BLaER1 treated with 17β-estradiol and CSF1 and Interleukin-3, amounts not matched to agents 10 nM and 100 nM (cell line): ENCODE results near the gene EYA3.

ENCODE experiments used
- H3K27ac ChIP-seq, 11 experiments: shearing (Covaris generic); formaldehyde crosslinking; 2 replicates each; pipeline ENCODE4 v1.8.1; 2022
- H3K27me3 ChIP-seq, 11 experiments: shearing (Covaris generic); formaldehyde crosslinking; 2 replicates each; pipeline ENCODE4 v1.8.1; 2022
- H3K36me3 ChIP-seq, 11 experiments: shearing (Covaris generic); formaldehyde crosslinking; 2 replicates each; pipeline ENCODE4 v1.8.1; 2022
- H3K4me1 ChIP-seq, 10 experiments: shearing (Covaris generic); formaldehyde crosslinking; 2 replicates each; pipeline ENCODE4 v1.8.1; 2022
- H3K4me2 ChIP-seq, 11 experiments: shearing (Covaris generic); formaldehyde crosslinking; 2 replicates each; pipeline ENCODE4 v1.8.1; 2022
- H3K4me3 ChIP-seq, 10 experiments: shearing (Covaris generic); formaldehyde crosslinking; 2 replicates each; pipeline ENCODE4 v1.8.1; 2022
- H3K9ac ChIP-seq, 11 experiments: shearing (Covaris generic); formaldehyde crosslinking; 2 replicates each; pipeline ENCODE4 v1.8.1; 2022
- H3K9me3 ChIP-seq, 11 experiments: shearing (Covaris generic); formaldehyde crosslinking; replicated peaks in 1 of 11; 2 replicates each; pipeline ENCODE4 v1.8.1; 2022
- H4K20me1 ChIP-seq, 11 experiments: shearing (Covaris generic); formaldehyde crosslinking; 2 replicates each; pipeline ENCODE4 v1.8.1; 2022
- Cebpa-rat ChIP-seq, 11 experiments: shearing (Covaris generic); IDR thresholded peaks; 2 replicates each; pipeline ENCODE4 v1.8.1; 2022

The EYA3 gene

DNA sequence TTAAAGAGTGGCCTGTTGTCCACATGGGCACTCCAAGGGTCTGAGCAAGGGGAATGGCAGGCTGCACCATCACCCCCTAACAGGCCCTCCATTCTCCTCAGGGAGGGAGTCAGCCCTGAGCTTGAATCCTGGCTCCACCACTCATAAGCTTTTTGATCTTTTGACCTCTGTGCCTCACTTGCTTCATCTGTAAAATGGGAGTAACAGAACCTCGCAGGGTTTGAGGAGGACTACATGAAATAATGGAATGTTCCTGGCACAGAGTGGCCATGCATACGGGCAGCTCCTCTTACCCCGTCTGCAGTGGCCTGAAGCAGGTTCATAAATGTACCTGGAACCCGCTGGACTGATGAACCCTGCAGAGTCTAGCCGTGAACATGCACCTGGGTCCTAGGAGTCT lies 130.8 kb downstream of the EYA3 start:
- Histone ChIP-seq H3K9me3 (no peaks in the 10 kb centered on the region), H3K9ac (no peak overlapping the region), H3K36me3 (peaks cover 0 to 5% (median 0%) of the 10 kb centered on the region in 11 experiments; a peak in 1 of 22 replicates), H3K27ac (no peak overlapping the region), H3K27me3 (no peaks in the 10 kb centered on the region), H3K4me3 (no peak overlapping the region), H3K4me1 (peaks cover 32 to 42% (median 38%) of the 10 kb centered on the region in 10 experiments), H4K20me1 (peaks cover 0 to 25% (median 8%) of the 10 kb centered on the region in 11 experiments; a peak in 9 of 22 replicates), H3K4me2 (no peak overlapping the region)
- TF ChIP-seq Cebpa-rat (IDR thresholded peaks at IDR 0.05), result no peak

DNA sequence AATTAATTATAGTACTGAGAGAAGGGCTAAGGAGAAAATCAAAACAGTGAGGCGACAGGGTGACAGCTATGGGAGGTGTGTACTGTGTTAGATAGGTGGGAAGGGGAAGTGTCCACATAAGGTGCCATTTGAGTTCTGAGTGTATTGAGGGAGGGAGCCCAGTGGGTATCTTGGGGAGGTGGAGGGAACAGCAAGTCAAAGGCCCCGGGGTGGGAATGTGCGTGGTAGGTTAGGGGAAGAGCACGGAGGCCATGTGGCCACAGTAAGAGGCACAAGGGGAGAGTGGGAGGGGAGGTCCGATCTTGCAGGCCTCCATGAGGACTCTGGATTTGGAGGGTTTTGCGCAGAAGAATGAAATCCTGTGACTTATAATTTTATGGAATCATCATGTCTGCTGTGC lies 131.6 kb downstream of the EYA3 start:
- Histone ChIP-seq H3K4me3 (no peak overlapping the region), H3K9ac (no peak overlapping the region), H3K4me1 (peaks cover 29 to 37% (median 31%) of the 10 kb centered on the region in 10 experiments), H4K20me1 (peaks cover 0 to 17% (median 5%) of the 10 kb centered on the region in 11 experiments; a peak in 8 of 22 replicates), H3K4me2 (no peak overlapping the region), H3K27me3 (no peaks in the 10 kb centered on the region), H3K36me3 (no peaks in the 10 kb centered on the region), H3K9me3 (no peaks in the 10 kb centered on the region), H3K27ac (no peak overlapping the region)
- no peak for TF ChIP-seq Cebpa-rat (IDR thresholded peaks at IDR 0.05)

DNA sequence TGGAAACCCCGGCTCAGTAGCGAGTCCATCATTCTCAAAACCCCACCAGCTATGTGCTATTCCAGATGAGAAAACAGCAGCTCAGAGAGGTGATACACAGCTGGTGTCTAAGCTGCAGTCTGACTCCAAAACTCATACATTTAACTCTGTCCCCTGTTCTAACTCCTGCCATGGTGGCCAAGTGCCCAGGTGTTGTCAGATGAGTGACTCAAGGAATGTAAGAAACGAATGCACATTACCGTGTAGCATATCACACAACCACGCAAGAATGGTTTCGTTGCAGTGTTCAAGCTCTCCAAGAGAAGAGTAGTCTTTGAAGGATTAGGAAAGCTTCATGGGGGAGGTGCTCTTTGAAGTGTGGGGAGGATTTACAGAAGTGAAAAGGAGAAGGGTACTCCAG lies 133.3 kb downstream of the EYA3 start:
- H3K27me3 ChIP-seq, result no peaks in the 10 kb centered on the region
- no peak overlapping the region for H3K9ac ChIP-seq
- TF ChIP-seq Cebpa-rat (IDR thresholded peaks at IDR 0.05), result no peak
- H3K9me3 ChIP-seq, result no peaks in the 10 kb centered on the region
- peaks cover 12 to 20% (median 15%) of the 10 kb centered on the region in 10 experiments for H3K4me1 ChIP-seq
- H3K4me2 ChIP-seq, result no peak overlapping the region
- H3K36me3 ChIP-seq, result no peaks in the 10 kb centered on the region
- H3K27ac ChIP-seq, result no peak overlapping the region
- no peaks in the 10 kb centered on the region; a peak in 1 of 22 replicates for H4K20me1 ChIP-seq
- H3K4me3 ChIP-seq, result no peak overlapping the region

DNA sequence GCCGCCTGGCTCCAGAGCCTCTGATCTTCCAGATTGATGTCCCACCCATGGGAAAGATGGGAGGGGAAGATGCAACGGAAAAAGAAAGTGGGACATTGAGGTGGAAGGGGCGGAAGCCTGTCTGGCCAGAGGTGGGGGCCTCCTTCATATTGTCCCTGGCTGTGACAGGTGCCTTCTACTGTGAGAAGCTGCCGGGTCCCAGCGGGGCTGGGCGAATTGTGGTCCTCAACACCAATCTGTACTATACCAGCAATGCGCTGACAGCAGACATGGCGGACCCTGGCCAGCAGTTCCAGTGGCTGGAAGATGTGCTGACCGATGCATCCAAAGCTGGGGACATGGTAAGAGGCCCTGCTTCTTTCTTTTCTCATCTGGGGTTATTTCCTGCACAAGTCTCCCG lies 134.2 kb downstream of the EYA3 start:
- H3K4me2 ChIP-seq, result no peak overlapping the region
- H3K9me3 ChIP-seq, result no peaks in the 10 kb centered on the region
- H3K27ac ChIP-seq, result no peak overlapping the region
- peaks cover 9 to 14% (median 10%) of the 10 kb centered on the region in 10 experiments for H3K4me1 ChIP-seq
- H4K20me1 ChIP-seq, result no peaks in the 10 kb centered on the region
- no peak overlapping the region for H3K4me3 ChIP-seq
- no peak for TF ChIP-seq Cebpa-rat (IDR thresholded peaks at IDR 0.05)
- H3K36me3 ChIP-seq, result no peaks in the 10 kb centered on the region
- no peak overlapping the region for H3K9ac ChIP-seq
- H3K27me3 ChIP-seq, result no peaks in the 10 kb centered on the region

DNA sequence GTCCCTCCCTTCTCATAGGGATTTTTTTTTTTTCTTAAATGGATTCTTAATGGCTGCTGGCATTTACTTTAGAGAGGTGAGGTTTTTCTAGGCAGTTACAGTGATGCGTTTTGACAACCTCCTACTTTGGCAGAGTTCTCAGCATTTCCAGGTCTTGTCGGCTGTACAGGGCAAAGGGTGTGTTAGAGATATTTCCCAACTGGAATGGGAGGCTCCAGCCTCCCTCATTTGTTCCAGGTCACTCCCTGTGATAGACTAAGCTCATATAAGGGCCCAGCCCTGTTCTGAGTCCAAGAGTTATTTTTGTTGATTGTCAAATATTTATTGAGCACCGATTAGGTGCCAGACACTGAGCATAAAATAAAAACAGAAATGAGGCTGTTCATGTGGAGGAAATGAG lies 136.3 kb downstream of the EYA3 start:
- H3K27me3 ChIP-seq, result no peaks in the 10 kb centered on the region
- H3K4me2 ChIP-seq, result no peak overlapping the region

DNA sequence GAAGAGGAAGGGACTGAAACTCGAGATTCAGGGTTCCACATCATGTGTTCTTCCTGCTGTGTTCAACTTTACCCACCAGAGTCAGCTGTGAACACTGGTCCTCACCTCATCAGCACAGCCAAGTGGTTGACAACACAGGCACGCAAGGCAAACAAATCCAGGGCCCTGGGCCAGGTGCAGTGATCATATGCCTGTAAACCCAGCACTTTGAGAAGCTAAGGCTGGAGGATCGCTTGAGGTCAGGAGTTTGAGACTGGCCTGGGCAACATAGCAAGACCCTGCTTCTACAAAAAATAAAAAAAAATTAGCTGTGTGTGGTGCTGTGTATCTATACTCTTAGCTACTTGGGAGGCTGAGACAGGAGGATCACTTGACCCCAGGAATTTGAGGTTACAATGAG lies 137.0 kb downstream of the EYA3 start:
- no peak overlapping the region for H3K27ac ChIP-seq
- no peak overlapping the region for H3K9ac ChIP-seq
- H4K20me1 ChIP-seq, result no peaks in the 10 kb centered on the region
- TF ChIP-seq Cebpa-rat (IDR thresholded peaks at IDR 0.05), result no peak
- peaks cover 0 to 9% (median 0%) of the 10 kb centered on the region in 10 experiments; a peak in 6 of 20 replicates for H3K4me1 ChIP-seq
- H3K9me3 ChIP-seq, result no peaks in the 10 kb centered on the region
- H3K36me3 ChIP-seq, result no peaks in the 10 kb centered on the region
- no peak overlapping the region for H3K4me2 ChIP-seq
- H3K4me3 ChIP-seq, result no peak overlapping the region
- H3K27me3 ChIP-seq, result no peaks in the 10 kb centered on the region

More for the DNA sequence above, 136.3 kb downstream of the EYA3 start:
- no peak for TF ChIP-seq Cebpa-rat (IDR thresholded peaks at IDR 0.05)
- Histone ChIP-seq H3K9me3 (no peaks in the 10 kb centered on the region), H3K4me3 (no peak overlapping the region), H4K20me1 (no peaks in the 10 kb centered on the region), H3K9ac (no peak overlapping the region), H3K27ac (no peak overlapping the region), H3K36me3 (no peaks in the 10 kb centered on the region), H3K4me1 (peaks cover 0 to 2% (median 0%) of the 10 kb centered on the region in 10 experiments; a peak in 1 of 20 replicates)

DNA sequence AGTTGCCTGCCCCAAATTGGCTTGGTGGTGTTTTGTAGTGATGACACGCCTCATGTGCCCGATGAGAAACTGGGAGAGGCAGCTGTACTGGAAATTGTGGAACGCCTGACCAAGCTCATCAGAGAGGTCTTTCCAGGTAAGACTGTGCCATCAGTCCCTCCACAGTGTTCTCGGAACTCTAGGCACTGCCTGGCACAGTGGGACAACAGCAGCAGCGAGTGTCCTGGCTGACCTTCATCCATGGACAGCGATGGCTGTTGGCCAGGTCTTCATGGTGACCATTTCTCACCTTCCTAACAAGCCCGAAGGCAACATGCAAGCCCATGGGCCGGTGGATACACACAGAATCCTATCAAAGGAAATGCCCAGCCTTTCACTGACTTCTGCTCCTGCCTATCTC lies 139.4 kb downstream of the EYA3 start:
- no peak overlapping the region for H3K4me2 ChIP-seq
- no peaks in the 10 kb centered on the region for H4K20me1 ChIP-seq
- peaks cover 0 to 33% (median 14%) of the 10 kb centered on the region in 10 experiments; a peak in 16 of 20 replicates for H3K4me1 ChIP-seq
- no peaks in the 10 kb centered on the region for H3K9me3 ChIP-seq
- no peak overlapping the region for H3K4me3 ChIP-seq
- peak overlapping the region in 2 of 11 experiments; percentile 5 to 7; a peak in 2 of 22 replicates for H3K27ac ChIP-seq
- H3K36me3 ChIP-seq, result no peaks in the 10 kb centered on the region
- H3K27me3 ChIP-seq, result no peaks in the 10 kb centered on the region
- no peak for TF ChIP-seq Cebpa-rat (IDR thresholded peaks at IDR 0.05)
- no peak overlapping the region for H3K9ac ChIP-seq

DNA sequence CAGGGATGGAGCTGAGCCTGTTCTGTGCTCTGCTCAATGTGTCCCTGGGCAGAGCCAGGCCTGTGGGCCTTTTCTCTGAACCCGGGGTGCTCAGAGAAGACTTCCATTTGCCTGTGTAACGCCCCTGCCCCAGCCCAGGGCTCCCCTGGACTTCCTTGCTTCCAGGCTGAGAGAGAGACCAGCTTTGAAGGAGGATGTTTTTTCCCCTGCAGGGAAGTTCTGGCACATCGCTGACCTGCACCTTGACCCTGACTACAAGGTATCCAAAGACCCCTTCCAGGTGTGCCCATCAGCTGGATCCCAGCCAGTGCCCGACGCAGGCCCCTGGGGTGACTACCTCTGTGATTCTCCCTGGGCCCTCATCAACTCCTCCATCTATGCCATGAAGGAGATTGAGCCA lies 143.4 kb downstream of the EYA3 start:
- Histone ChIP-seq H3K4me1 (peaks cover 0 to 73% (median 46%) of the 10 kb centered on the region in 10 experiments; a peak in 17 of 20 replicates), H3K4me2 (peak overlapping the region in 5 of 11 experiments; percentile 2 to 86 (median 72); a peak in 7 of 22 replicates), H3K4me3 (no peak overlapping the region), H3K27ac (peak overlapping the region in 10 of 11 experiments; percentile 2 to 91 (median 76); a peak in 17 of 22 replicates), H3K27me3 (no peaks in the 10 kb centered on the region), H3K9ac (peak overlapping the region in 6 of 11 experiments; percentile 10 to 71 (median 47); a peak in 7 of 22 replicates), H3K36me3 (no peaks in the 10 kb centered on the region), H4K20me1 (no peaks in the 10 kb centered on the region), H3K9me3 (no peaks in the 10 kb centered on the region)
- TF ChIP-seq Cebpa-rat (IDR thresholded peaks at IDR 0.05), result no peak

DNA sequence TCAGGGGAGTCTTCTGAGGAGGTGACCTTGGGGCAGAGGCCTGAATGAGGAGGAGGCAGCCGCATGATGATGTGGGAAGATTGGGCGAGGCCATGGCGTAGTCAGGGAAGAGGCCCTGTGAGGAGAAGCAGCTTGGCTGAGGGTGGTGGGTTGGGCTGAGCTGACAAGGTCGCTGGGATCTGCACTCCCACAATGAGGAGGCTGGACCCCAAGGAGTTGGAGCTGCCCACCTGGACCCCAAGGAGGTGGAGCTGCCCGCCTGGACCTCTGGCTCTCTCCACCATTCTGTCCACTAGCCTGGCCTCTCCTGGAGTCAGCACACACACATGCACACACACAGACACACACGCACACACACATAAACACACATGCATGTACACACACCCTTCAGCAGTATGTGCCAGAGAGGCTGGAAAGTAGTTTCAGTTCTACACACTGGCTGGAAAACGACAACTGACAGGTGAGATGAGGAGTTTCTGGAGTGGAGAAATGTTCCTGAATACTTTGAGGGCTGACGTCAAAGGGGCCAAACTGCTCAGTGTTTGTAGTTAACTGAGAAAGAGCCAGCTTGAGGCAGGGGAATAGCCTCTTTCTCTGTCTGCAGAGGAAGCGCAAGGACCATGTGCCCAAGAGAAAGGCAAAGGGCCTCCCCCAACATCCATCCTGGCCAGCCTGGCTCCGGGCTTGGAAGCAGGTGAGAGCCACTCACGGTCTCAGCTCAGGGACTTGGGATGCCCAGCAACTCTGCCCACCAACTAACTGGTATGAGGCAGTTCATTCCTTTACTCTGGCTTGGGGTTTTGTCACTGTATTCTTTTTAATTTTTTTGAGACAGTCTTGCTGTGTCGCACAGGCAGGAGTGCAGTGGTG lies 146.5 kb downstream of the EYA3 start:
- Histone ChIP-seq H3K27me3 (no peaks in the 10 kb centered on the region), H3K36me3 (no peaks in the 10 kb centered on the region), H3K4me3 (no peak overlapping the region), H3K9ac (peak overlapping the region in 5 of 11 experiments; percentile 1 to 71 (median 69); a peak in 6 of 22 replicates), H4K20me1 (no peaks in the 10 kb centered on the region), H3K27ac (peak overlapping the region in 8 of 11 experiments; percentile 67 to 91 (median 78); a peak in 13 of 22 replicates), H3K4me1 (peaks cover 0 to 82% (median 53%) of the 10 kb centered on the region in 10 experiments; a peak in 17 of 20 replicates), H3K9me3 (no peaks in the 10 kb centered on the region), H3K4me2 (peak overlapping the region in 6 of 11 experiments; percentile 66 to 86 (median 76); a peak in 10 of 22 replicates)
- no peak for TF ChIP-seq Cebpa-rat (IDR thresholded peaks at IDR 0.05)
